GM12878 (cell line): ENCODE data around the gene NPBWR2. TPM values are rescaled to one million over a fixed set of nuclear protein-coding genes. Genes with fewer than 3 reads are reported as not detected.

Experiments
- ATAC-seq: fragments of 200-7000 bp; cut with Tn5 transposase; 3 replicates; pipeline ENCODE4 v1.9.1; 2020; ENCODE audit warnings: mild to moderate bottlenecking, moderate library complexity
- BruUV-seq: library from RNA; stranded (reverse); fragments of 400-500 nt; replicated peaks from 2 replicates; lab custom pipeline; 2021; lab: Mats Ljungman, UMichigan
- CTCF ChIA-PET: fragments of 300-600 bp; sonication (Branson Sonifier 250); formaldehyde crosslinking; extraction: SDS; loops from one replicate; lab custom pipeline; 2021; ENCODE audit warnings: inconsistent platforms; lab: Yijun Ruan, JAX
- POLR2A ChIA-PET: fragments of 350-600 bp; formaldehyde crosslinking; extraction: SDS; loops from one replicate; lab custom pipeline; 2021; ENCODE audit warnings: inconsistent platforms; lab: Charles Lee
- RAD21 ChIA-PET: fragments of 300-600 bp; sonication (Branson Sonifier 250); formaldehyde crosslinking; loops from one replicate; lab custom pipeline; 2023; ENCODE audit warnings: antibody characterized with exemption; ENCODE audit not compliant: unreplicated experiment; lab: Charles Lee
- SMC1A ChIA-PET: fragments of 300-600 bp; sonication (Branson Sonifier 250); formaldehyde crosslinking; loops from one replicate; lab custom pipeline; 2023; ENCODE audit not compliant: unreplicated experiment, uncharacterized antibody; lab: Charles Lee
- DNase-seq: peaks from one replicate; pipeline ENCODE4 v3.0.0-alpha.2; 2011; ENCODE audit warnings: low read depth, low spot score
- FAIRE-seq: peaks from 3 replicates; lab custom pipeline; 2011; peaks lifted over from hg19 to GRCh38; lab: Jason Lieb, UNC
- H2AFZ ChIP-seq: 2 replicates; pipeline ENCODE4 v1.6.0; 2011; ENCODE audit warnings: low read depth, low read length, control low read depth; ENCODE audit not compliant: control insufficient read depth
- H3K27ac ChIP-seq: 2 replicates; pipeline ENCODE4 v1.5.1; 2011; ENCODE audit warnings: control low read depth; ENCODE audit not compliant: control insufficient read depth, insufficient read depth
- H3K27me3 ChIP-seq, 2 experiments: replicated peaks in 1 of 2; 2 replicates each; pipeline versions ENCODE4 v1.6.0 to v1.6.1; 2011; ENCODE audit warnings: low read length in 1 of 2; ENCODE audit not compliant: control insufficient read depth in 2 of 2, insufficient read depth in 2 of 2
- H3K36me3 ChIP-seq, 2 experiments: 2 replicates each; pipeline ENCODE4 v1.5.1; 2011; ENCODE audit warnings: low read length in 1 of 2; ENCODE audit not compliant: control insufficient read depth in 2 of 2, insufficient read depth in 2 of 2
- H3K4me1 ChIP-seq: 2 replicates; pipeline ENCODE4 v1.6.1; 2011; ENCODE audit warnings: mild to moderate bottlenecking, low read length, moderate library complexity, mixed read lengths; ENCODE audit not compliant: control insufficient read depth, insufficient read depth
- H3K4me2 ChIP-seq: 2 replicates; pipeline ENCODE4 v1.6.0; 2011; ENCODE audit warnings: control low read depth; ENCODE audit not compliant: control insufficient read depth, insufficient read depth
- H3K4me3 ChIP-seq: fragments of 200-600 bp; sonication (generic); 2 replicates; pipeline ENCODE4 v1.5.1; 2016
- H3K79me2 ChIP-seq: 2 replicates; pipeline ENCODE4 v1.6.0; 2011; ENCODE audit warnings: low read length; ENCODE audit not compliant: control insufficient read depth, insufficient read depth
- H3K9ac ChIP-seq: 2 replicates; pipeline ENCODE4 v1.8.0; 2011; ENCODE audit warnings: low read length, control low read depth, mixed read lengths; ENCODE audit not compliant: control insufficient read depth, insufficient read depth
- H3K9me3 ChIP-seq: replicated peaks from 3 replicates; pipeline ENCODE4 v1.5.1; 2011; ENCODE audit warnings: mild to moderate bottlenecking, low read length; ENCODE audit not compliant: control insufficient read depth, insufficient read depth
- H4K20me1 ChIP-seq: 2 replicates; pipeline ENCODE4 v1.6.0; 2011; ENCODE audit not compliant: control insufficient read depth, insufficient read depth
- BACH1 ChIP-seq: fragments of 450-650 bp; IDR thresholded peaks from 2 replicates; pipeline ENCODE4 v1.6.1; 2017; ENCODE audit warnings: mild to moderate bottlenecking, borderline replicate concordance
- BHLHE40 ChIP-seq, 2 experiments: fragments of 450-650 bp in 1 of 2; IDR thresholded peaks; 2 replicates each; pipeline ENCODE4 v1.6.1; 2011 to 2017; ENCODE audit warnings: low read depth in 2 of 2, borderline replicate concordance in 1 of 2, improper control_type of control experiment in 1 of 2, low read length in 1 of 2, mild to moderate bottlenecking in 1 of 2
- CEBPZ ChIP-seq: fragments of 150-350 bp; IDR thresholded peaks from 2 replicates; pipeline ENCODE4 v1.6.1; 2016; ENCODE audit warnings: low read depth, low read length
- EGR1 ChIP-seq, 2 experiments: IDR thresholded peaks; 1 replicate in 1 of 2; 2 replicates in 1 of 2; pipeline ENCODE4 v1.6.1; 2011 to 2012; ENCODE audit warnings: low read depth in 2 of 2, low read length in 2 of 2, borderline replicate concordance in 1 of 2, mild to moderate bottlenecking in 1 of 2, moderate library complexity in 1 of 2
- NKRF ChIP-seq: fragments of 450-650 bp; conservative IDR thresholded peaks from 2 replicates; pipeline ENCODE4 v1.6.1; 2017; ENCODE audit warnings: mild to moderate bottlenecking, moderate library complexity
- POLR2A ChIP-seq: IDR thresholded peaks from 2 replicates; pipeline ENCODE4 v1.6.1; 2011; ENCODE audit warnings: low read depth, mild to moderate bottlenecking, low read length
- TCF7 ChIP-seq: IDR thresholded peaks from 2 replicates; pipeline ENCODE4 v1.6.1; 2014; ENCODE audit warnings: antibody characterized with exemption, borderline replicate concordance
- ZNF687 ChIP-seq: fragments of 450-650 bp; IDR thresholded peaks from 2 replicates; pipeline ENCODE4 v1.6.1; 2017; ENCODE audit warnings: mild to moderate bottlenecking, moderate library complexity
- WGBS: methylation state at CpG from one replicate; pipeline ENCODE4 v1.1.6; 2016; ENCODE audit warnings: low lambda C conversion rate; ENCODE audit not compliant: insufficient replicate concordance, insufficient coverage; ENCODE audit errors: missing lambda C conversion rate; 5-methylcytosine and 5-hydroxymethylcytosine counted together
- in situ Hi-C: fragments of 300-500 bp; cut with MboI; formaldehyde crosslinking; loops from 9 replicates; pipeline ENCODE4 v1.14.3; 2018; ENCODE audit warnings: mixed read lengths
- intact Hi-C: fragments of 100-400 bp; cut with micrococcal nuclease; formaldehyde crosslinking; loops from one replicate; pipeline ENCODE4 v1.14.2; 2022; ENCODE audit not compliant: unreplicated experiment
- polyA plus RNA-seq, 11 experiments: library from polyadenylated mRNA; depleted of rRNA in 4 of 11; unstranded in 6 of 11; stranded (reverse) in 5 of 11; fragments of >200 nt; fragmentation: Nextera tagmentation in 4 of 11; fragmentation: Illumina TruSeq in 1 of 11; extraction: Ambion mirVana in 4 of 11; extraction: Trizol in 1 of 11; gene quantifications; 1 replicate in 1 of 11; 2 replicates in 10 of 11; pipeline versions ENCODE4 v1.2.1 to v1.2.3, GENCODE V29; 2011 to 2016; ENCODE audit warnings: inconsistent platforms in 2 of 11, missing spikeins in 2 of 11, low read depth in 1 of 11
- total RNA-seq, 4 experiments: library from RNA; depleted of rRNA in 3 of 4; stranded (reverse); fragments of >200 nt in 3 of 4; fragmentation: Illumina TruSeq in 1 of 4; extraction: Trizol in 1 of 4; gene quantifications; 2 replicates each; pipeline versions ENCODE4 v1.2.1 to v1.2.3, GENCODE V29; 2013 to 2021

Gene NPBWR2
- total and polyA plus RNA-seq, 10 of the 15 experiments (the other 5 are each of a cell fraction or from before 2014, with no cell fraction given), result not detected

- no peak for TF ChIP-seq ZNF687
- no peak for TF ChIP-seq POLR2A
Measured at GRCh38 chr20:64110411-64111068, 3.2 kb upstream of the NPBWR2 start (continued).

- no TSS peak for BruUV-seq
- no peaks in the 10 kb centered on the region for H3K36me3 ChIP-seq
- ChIA-PET RAD21 (interaction anchor here (1.2 to 4.9 kb wide), 2 partner anchors 10 to 26 kb away, joined by 4 to 16 read pairs; partner anchors contain the start of gene LKAAEAR1), POLR2A (interaction anchor here (0.8 to 1.0 kb wide), 2 partner anchors 9 to 30 kb away, joined by 5 to 6 read pairs; partner anchors contain the start of genes OPRL1 and RGS19), CTCF (interaction anchor here (1.0 to 4.6 kb wide), 2 partner anchors 11 to 130 kb away, joined by 3 to 23 read pairs; no protein-coding TSS in a partner anchor), SMC1A (interaction anchor here (0.7 to 1.7 kb wide), 4 partner anchors 9 to 32 kb away, joined by 3 to 5 read pairs (median 4); no protein-coding TSS in a partner anchor)
- H3K9me3 ChIP-seq, result no peaks in the 10 kb centered on the region
- H4K20me1 ChIP-seq, result no peaks in the 10 kb centered on the region
- H3K4me3 ChIP-seq, result no peak overlapping the region
- H3K4me2 ChIP-seq, result no peak overlapping the region
- intact Hi-C loops, result no loop called here
- no peaks in the 10 kb centered on the region; the same call in 1 of the 2 replicates for H3K4me1 ChIP-seq
- no peaks in the 10 kb centered on the region for H3K79me2 ChIP-seq
- 44% methylated on average over 16 of the region's 16 CpGs for WGBS
- ATAC-seq (no peak), DNase-seq (no peak), FAIRE-seq (no peak)
- H3K9ac ChIP-seq, result no peak overlapping the region
- peaks cover 0 to 3% of the 10 kb centered on the region in 2 experiments; a peak in 2 of 4 replicates for H3K27me3 ChIP-seq
- in situ Hi-C loops, result no loop called here
- no peak overlapping the region for H3K27ac ChIP-seq
- H2AFZ ChIP-seq, result no peak overlapping the region
- TF ChIP-seq BACH1 (no peak), BHLHE40 (IDR thresholded peaks at IDR 0.05; ENCODE audit: borderline replicate concordance in 1 of 2, low read depth in 2 of 2, low read length in 1 of 2) (no peak), CEBPZ (no peak), TCF7 (no peak), NKRF (no peak), EGR1 (IDR thresholded peaks at IDR 0.05; ENCODE audit: borderline replicate concordance in 1 of 2, low read depth in 2 of 2, low read length in 2 of 2) (no peak)
Measured at GRCh38 chr20:64109831-64110391, 2.5 kb upstream of the NPBWR2 start.
